B cell (primary cell): ENCODE measurements around the gene SEMA7A. TPM values are rescaled to one million over a fixed set of nuclear protein-coding genes. Genes with fewer than 3 reads are reported as not detected.

Experiments used
- ATAC-seq: fragments of 200-7000 bp; cut with Tn5 transposase; one replicate; pipeline ENCODE4 v1.10.0; 2021; ENCODE audit warnings: low read depth, mild to moderate bottlenecking, moderate number of reproducible peaks, moderate library complexity
- CTCF ChIA-PET: fragments of 350-600 bp; sonication (Branson Sonifier 250); formaldehyde crosslinking; loops from one replicate; lab custom pipeline; 2021; ENCODE audit warnings: antibody characterized with exemption, inconsistent platforms; lab: Charles Lee
- POLR2A ChIA-PET: fragments of 350-600 bp; sonication (Branson Sonifier 250); formaldehyde crosslinking; loops from one replicate; lab custom pipeline; 2021; ENCODE audit warnings: antibody characterized with exemption; lab: Charles Lee
- DNase-seq: peaks from one replicate; pipeline ENCODE4 v3.0.0; 2013
- H2AFZ ChIP-seq: 2 replicates; pipeline ENCODE4 v1.6.1; 2012; ENCODE audit warnings: mild to moderate bottlenecking, low read depth, low read length; ENCODE audit not compliant: insufficient read depth, poor library complexity, severe bottlenecking
- H3K27ac ChIP-seq, 2 donors: 1 replicate in 1 of 2; 2 replicates in 1 of 2; pipeline ENCODE4 v1.5.1; 2012 to 2013; ENCODE audit warnings: low read length in 2 of 2, mild to moderate bottlenecking in 2 of 2, moderate library complexity in 1 of 2
- H3K27me3 ChIP-seq, 4 experiments: fragments of 200-600 bp in 1 of 4; sonication (generic) in 1 of 4; replicated peaks in 1 of 4; 1 replicate in 2 of 4; 2 replicates in 2 of 4; pipeline versions ENCODE4 v1.6.1 to v1.7.0; 2013 to 2016; ENCODE audit warnings: low read length in 3 of 4, mild to moderate bottlenecking in 2 of 4, mixed read lengths in 1 of 4, moderate library complexity in 1 of 4; ENCODE audit not compliant: insufficient read depth in 4 of 4, control insufficient read depth in 3 of 4; ENCODE audit errors: control extremely low read depth in 1 of 4
- H3K36me3 ChIP-seq, 2 experiments: replicated peaks in 1 of 2; 1 replicate in 1 of 2; 2 replicates in 1 of 2; pipeline versions ENCODE4 v1.6.1 to v1.7.1; 2013; ENCODE audit warnings: low read length in 1 of 2; ENCODE audit not compliant: insufficient read depth in 2 of 2, control insufficient read depth in 1 of 2; ENCODE audit errors: control extremely low read depth in 1 of 2, extremely low read depth in 1 of 2
- H3K4me1 ChIP-seq, 2 donors: fragments of 200-600 bp in 1 of 2; sonication (generic) in 1 of 2; 1 replicate in 1 of 2; 2 replicates in 1 of 2; pipeline versions ENCODE4 v1.5.1 to v1.6.1; 2013 to 2017; ENCODE audit warnings: low read length in 2 of 2; ENCODE audit not compliant: control insufficient read depth in 2 of 2, insufficient read depth in 2 of 2
- H3K4me2 ChIP-seq: replicated peaks from 2 replicates; pipeline ENCODE3; 2012; ENCODE audit warnings: mild to moderate bottlenecking, low read depth, low read length; ENCODE audit not compliant: poor library complexity, severe bottlenecking
- H3K4me3 ChIP-seq, 5 experiments: fragments of 200-600 bp in 1 of 5; sonication (generic) in 1 of 5; 1 replicate in 3 of 5; 2 replicates in 2 of 5; pipeline versions ENCODE4 v1.5.1 to v1.7.0; 2011 to 2016; ENCODE audit warnings: low read length in 4 of 5, mild to moderate bottlenecking in 4 of 5, low read depth in 2 of 5, control low read depth in 1 of 5, moderate library complexity in 1 of 5; ENCODE audit not compliant: insufficient read depth in 1 of 5; ENCODE audit errors: control extremely low read depth in 1 of 5, extremely low read depth in 1 of 5
- H3K79me2 ChIP-seq: fragments of 200-600 bp; sonication (generic); one replicate; pipeline ENCODE4 v1.6.0; 2016; ENCODE audit warnings: low read length; ENCODE audit not compliant: control insufficient read depth, insufficient read depth
- H3K9ac ChIP-seq: fragments of 200-600 bp; sonication (generic); 2 replicates; pipeline ENCODE4 v1.6.1; 2017; ENCODE audit warnings: mild to moderate bottlenecking, low read length, moderate library complexity
- H3K9me3 ChIP-seq, 3 donors: one replicate each; pipeline versions ENCODE4 v1.6.1 to v1.7.1; 2013; ENCODE audit warnings: low read length in 2 of 3; ENCODE audit not compliant: control insufficient read depth in 2 of 3, insufficient read depth in 1 of 3; ENCODE audit errors: control extremely low read depth in 1 of 3
- H4K20me1 ChIP-seq: 2 replicates; pipeline ENCODE4 v1.6.0; 2012; ENCODE audit warnings: mild to moderate bottlenecking, low read length; ENCODE audit not compliant: insufficient read depth, control insufficient read depth, poor library complexity, severe bottlenecking
- H3K27ac Mint-ChIP-seq: one replicate; pipeline ENCODE4 v1.8.0; 2021; ENCODE audit warnings: mixed read lengths
- H3K27me3 Mint-ChIP-seq: one replicate; pipeline ENCODE4 v1.8.0; 2021; ENCODE audit warnings: mixed read lengths
- H3K4me1 Mint-ChIP-seq: one replicate; pipeline ENCODE4 v1.8.0; 2021; ENCODE audit warnings: mixed read lengths
- H3K4me3 Mint-ChIP-seq: one replicate; pipeline ENCODE4 v1.8.0; 2021; ENCODE audit warnings: mixed read lengths
- H3K9me3 Mint-ChIP-seq: one replicate; pipeline ENCODE4 v1.8.0; 2022; ENCODE audit warnings: mixed read lengths; ENCODE audit not compliant: insufficient read depth
- CTCF ChIP-seq: fragments of 200-600 bp; IDR thresholded peaks from one replicate; pipeline ENCODE4 v1.8.0; 2022; ENCODE audit warnings: antibody characterized with exemption, mild to moderate bottlenecking
- EZH2 ChIP-seq: IDR thresholded peaks from 2 replicates; pipeline ENCODE4 v1.6.1; 2012; ENCODE audit warnings: borderline replicate concordance, low read depth, mild to moderate bottlenecking, moderate library complexity, low read length; ENCODE audit not compliant: insufficient read depth, poor library complexity, severe bottlenecking
- WGBS: methylation state at CpG from one replicate; pipeline ENCODE4 v1.1.5; 2013; ENCODE audit warnings: missing lambda C conversion rate; ENCODE audit not compliant: insufficient coverage; 5-methylcytosine and 5-hydroxymethylcytosine counted together
- intact Hi-C: fragments of 100-400 bp; cut with micrococcal nuclease; formaldehyde crosslinking; loops from one replicate; pipeline ENCODE4 v1.10.0; 2022
- polyA plus RNA-seq: library from polyadenylated mRNA; depleted of rRNA; stranded (reverse); fragments of >200 nt; gene quantifications from 2 replicates; pipeline ENCODE4 v1.2.3, GENCODE V29; 2012
- total RNA-seq, 2 donors: library from RNA; stranded (reverse); fragments of 120-200 nt in 1 of 2; gene quantifications; 1 replicate in 1 of 2; 2 replicates in 1 of 2; pipeline versions ENCODE4 v1.2.3 to v1.2.4, GENCODE V29; 2013 to 2022

The SEMA7A gene
- total and polyA plus RNA-seq, 2 donors (not counting 1 experiment from before 2014, with no cell fraction given): 42.0 to 44.2 TPM

DNA sequence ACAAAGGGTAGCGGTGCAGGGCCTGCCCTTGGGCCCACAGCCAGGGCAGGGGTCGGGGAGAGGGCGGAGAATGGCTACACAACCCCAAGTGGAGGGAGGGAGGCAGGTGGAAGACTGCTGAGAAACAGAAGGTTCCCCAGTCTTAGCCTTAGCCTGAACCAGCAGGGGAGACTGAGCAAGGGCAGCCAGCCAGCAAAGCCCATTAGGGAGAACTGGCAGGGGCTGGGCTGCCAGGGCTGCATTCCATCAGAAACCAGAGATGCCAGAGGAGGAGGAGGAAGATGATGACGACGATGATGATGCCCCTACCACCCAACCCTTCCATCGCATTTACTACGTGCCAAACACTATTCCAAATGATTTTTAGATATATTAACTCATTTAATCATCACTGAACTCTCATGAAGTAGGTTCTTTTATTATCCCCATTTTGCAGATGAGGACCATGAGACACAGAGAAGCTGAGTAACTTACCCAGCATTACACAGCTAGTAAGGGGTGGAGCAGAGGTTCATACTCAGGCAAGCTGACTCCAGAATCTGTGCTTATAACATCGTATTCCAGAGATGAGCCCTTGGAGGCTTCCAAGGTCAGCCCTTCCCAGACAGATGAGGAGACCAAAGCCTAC, 8.7 kb downstream of the SEMA7A start:
- Mint-ChIP-seq H3K4me3 (peak overlapping the region; percentile 70), H3K9me3 (no peaks in the 10 kb centered on the region), H3K4me1 (peaks cover 98% of the 10 kb centered on the region), H3K27me3 (no peaks in the 10 kb centered on the region), H3K27ac (peak overlapping the region; percentile 91)
- H3K27me3 ChIP-seq: no peaks in the 10 kb centered on the region
- TF ChIP-seq EZH2 (no peak), CTCF (no peak)
- H4K20me1 ChIP-seq: peaks cover 83% of the 10 kb centered on the region
- no peak overlapping the region for H3K9ac ChIP-seq
- peak overlapping the region; percentile 3 for H2AFZ ChIP-seq
- WGBS: 73% methylated on average over 4 of the region's 8 CpGs
- ChIA-PET POLR2A (no interaction called here), CTCF (interaction anchor here (0.8 to 26.1 kb wide), 4 partner anchors 16 to 45 kb away, joined by 4 to 855 read pairs (median 46); no protein-coding TSS in a partner anchor)
- peaks cover 91 to 100% of the 10 kb centered on the region in 2 donors for H3K4me1 ChIP-seq
- H3K27ac ChIP-seq: peak overlapping the region in 1 of 2 donors; percentile 35
- no peak overlapping the region for H3K4me3 ChIP-seq
- no peaks in the 10 kb centered on the region for H3K9me3 ChIP-seq
- H3K79me2 ChIP-seq: peaks cover 100% of the 10 kb centered on the region
- DNase-seq (no peak), ATAC-seq (no peak)
- intact Hi-C loops: no loop called here
- H3K36me3 ChIP-seq: peaks cover 0 to 29% of the 10 kb centered on the region in 2 experiments
- peak overlapping the region; percentile 33 for H3K4me2 ChIP-seq
